SH-SY5Y (cell line): ENCODE results near the gene ALPP.

ENCODE experiments used
- GATA2 ChIP-seq: IDR thresholded peaks from 2 replicates; pipeline ENCODE4 v1.6.1; 2011; ENCODE audit warnings: mild to moderate bottlenecking, low read depth, low read length
- GATA3 ChIP-seq: IDR thresholded peaks from 2 replicates; pipeline ENCODE4 v1.6.1; 2011; ENCODE audit warnings: low read depth, mild to moderate bottlenecking, low read length, moderate library complexity

ALPP gene

GRCh38 chr2:232416521-232417470 lies 38.2 kb downstream of the ALPP start:
- no peak for TF ChIP-seq GATA2
- TF ChIP-seq GATA3, result no peak

DNA sequence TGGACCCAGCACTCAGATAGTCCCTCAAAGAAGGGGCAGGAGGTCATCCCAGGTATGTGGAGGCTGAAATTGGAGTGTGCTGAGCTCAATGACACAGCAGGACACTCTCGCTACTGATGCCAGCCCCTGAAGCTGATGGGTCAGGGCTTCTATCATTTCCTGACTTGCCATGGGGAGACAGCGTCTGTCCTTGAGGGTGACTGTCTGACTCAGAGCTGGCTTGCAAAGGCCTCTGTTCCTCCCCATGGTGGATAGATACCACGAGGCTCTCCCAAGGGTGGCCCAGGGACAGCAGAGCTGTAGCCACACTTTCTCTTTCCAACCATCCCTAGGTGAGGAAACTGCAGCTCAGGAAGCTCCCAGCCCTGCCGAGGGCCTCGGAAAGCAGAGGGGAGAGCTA lies 38.9 kb downstream of the ALPP start:
- TF ChIP-seq GATA3, result no peak
- TF ChIP-seq GATA2, result no peak

DNA sequence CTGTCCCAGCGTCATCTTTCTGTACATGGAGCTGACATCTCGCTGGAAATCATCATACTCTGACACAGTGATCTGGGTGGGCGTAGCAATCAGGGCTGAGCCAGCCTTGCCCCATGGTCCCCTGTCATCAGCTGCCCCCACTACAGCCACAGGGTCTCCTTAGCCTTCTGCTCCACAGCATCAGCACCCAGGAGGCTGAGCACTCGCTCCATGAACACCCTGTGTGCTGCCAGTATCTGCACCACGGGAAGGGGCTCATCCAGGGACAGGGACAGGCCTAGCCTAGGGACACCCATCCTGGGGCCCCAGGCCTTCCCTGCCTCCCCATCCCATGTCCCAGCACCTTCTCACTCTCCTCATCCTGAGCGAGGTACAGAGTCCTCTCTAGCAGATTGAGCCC lies 39.5 kb downstream of the ALPP start:
- TF ChIP-seq GATA2 (no peak), GATA3 (no peak)

GRCh38 chr2:232418466-232419244 lies 40.1 kb downstream of the ALPP start:
- TF ChIP-seq GATA3 (no peak), GATA2 (peak; percentile 56; the same call in 1 of the 2 replicates)

GRCh38 chr2:232419245-232420072 lies 40.9 kb downstream of the ALPP start:
- no peak for TF ChIP-seq GATA3
- TF ChIP-seq GATA2, result no peak

- TF ChIP-seq GATA2, result no peak
- TF ChIP-seq GATA3, result no peak
These were observed 41.5 kb downstream of the ALPP start for GRCh38 chr2:232420073-232420454.

- TF ChIP-seq GATA2 (no peak), GATA3 (no peak)
These were observed 42.1 kb downstream of the ALPP start for GRCh38 chr2:232420463-232421188.

DNA sequence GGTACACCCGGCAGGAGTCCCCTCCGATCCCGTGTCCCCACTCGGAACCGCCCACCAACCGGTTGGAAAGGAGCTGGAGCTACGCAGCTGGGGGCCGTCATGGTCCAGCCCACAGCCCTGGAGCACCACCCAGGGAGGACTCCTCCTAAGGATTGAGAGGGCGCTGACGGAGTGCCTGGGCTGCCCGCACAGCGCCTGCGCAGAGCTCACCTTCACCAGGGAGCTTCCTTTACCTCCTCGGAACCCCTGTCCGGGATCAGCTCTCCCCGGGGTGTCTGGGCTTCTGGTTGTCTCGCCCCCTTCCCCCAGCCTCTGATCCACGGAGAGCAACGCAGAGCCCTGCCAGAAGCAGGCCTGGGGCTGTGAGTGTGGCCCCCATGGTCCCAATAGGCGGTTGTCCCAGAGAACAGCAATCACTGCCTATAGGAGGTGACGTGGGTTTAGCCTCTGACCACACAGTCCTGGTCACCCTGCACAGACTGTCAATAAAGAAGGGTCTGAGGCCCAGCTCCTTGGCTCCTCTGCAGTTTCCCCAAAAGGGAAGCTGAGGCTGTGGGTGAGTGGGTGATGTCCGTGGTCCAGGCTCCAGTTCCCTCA lies 42.7 kb downstream of the ALPP start:
- no peak for TF ChIP-seq GATA3
- no peak for TF ChIP-seq GATA2

- no peak for TF ChIP-seq GATA2
- no peak for TF ChIP-seq GATA3
These were observed 43.5 kb downstream of the ALPP start for GRCh38 chr2:232422051-232422450.

- TF ChIP-seq GATA2 (no peak), GATA3 (no peak)
These were observed 53.4 kb downstream of the ALPP start for GRCh38 chr2:232431705-232432590.
